Measurements from ENCODE around the gene DNAJC7. TPM values are rescaled to one million over a fixed set of nuclear protein-coding genes. Genes with fewer than 3 reads are reported as not detected.
"Not testable (repeated sequence)": the region's sequence is repeated elsewhere in the genome, so short reads cannot be mapped to it uniquely, and the experiment has no call there.

The DNAJC7 gene
- total RNA-seq, 1 donor from 2014 or later, result 91.3 TPM

DNA sequence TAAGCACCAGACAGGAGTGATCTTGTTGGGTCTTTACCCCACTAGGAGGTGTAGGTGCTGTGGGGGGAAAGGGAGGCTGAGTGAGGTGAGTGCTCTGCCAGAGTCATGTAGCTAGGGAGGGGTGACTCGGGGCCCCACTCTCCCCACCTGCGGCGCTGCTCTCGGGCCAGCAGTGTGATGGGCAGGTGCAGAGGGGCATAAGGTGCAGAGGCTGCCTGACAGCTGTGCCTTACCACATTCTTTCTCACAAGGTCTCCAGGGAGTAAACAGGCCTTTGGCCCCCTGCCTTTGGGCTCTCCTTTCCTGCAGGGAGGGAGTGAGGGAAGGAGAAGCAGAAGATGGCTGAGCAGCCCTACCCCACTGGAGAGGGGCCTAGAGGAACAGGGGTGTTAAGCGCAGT, 55.1 kb downstream of the DNAJC7 start:
- DNase-seq (ENCODE audit: low spot score in 2 of 2), result no peak
- no peak for FAIRE-seq

DNA sequence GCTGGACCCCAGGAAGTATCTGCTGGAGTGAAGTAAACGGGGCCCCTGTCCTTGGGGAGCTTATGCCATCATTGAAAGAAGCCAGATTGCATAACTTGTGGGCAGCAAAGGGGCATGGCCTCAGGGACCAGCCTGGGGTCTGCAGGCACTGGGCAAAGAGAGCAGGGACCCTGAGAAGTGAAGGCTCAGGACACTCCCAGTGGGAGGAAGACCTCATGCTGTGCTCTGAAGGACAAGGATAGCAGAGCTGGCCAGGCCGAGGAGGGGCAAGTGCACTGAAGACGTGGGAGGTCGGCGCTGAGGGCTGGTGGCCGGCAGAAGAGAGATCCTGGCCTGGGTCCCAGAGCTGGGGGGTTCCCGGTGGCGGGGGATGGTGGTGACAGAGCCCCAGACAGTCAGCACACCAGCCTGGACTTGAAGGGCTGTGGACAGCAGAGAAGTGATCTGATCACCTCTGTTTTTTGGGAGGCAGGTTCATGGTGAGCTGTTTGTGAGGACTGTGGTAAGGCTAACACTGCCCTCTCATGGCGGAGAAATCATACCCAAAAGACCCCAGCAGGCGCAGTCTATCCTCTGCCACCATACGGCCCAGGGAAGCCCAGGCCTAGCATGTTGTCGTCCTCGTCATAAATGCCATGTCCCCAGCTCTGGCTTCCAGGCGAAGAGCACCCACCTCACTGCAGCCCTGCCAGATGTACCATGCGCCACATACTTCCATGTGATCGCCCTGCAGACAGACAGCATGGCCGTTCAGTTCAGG, 57.7 kb downstream of the DNAJC7 start:
- DNase-seq (ENCODE audit: low spot score in 2 of 2) (no peak), FAIRE-seq (no peak)

DNA sequence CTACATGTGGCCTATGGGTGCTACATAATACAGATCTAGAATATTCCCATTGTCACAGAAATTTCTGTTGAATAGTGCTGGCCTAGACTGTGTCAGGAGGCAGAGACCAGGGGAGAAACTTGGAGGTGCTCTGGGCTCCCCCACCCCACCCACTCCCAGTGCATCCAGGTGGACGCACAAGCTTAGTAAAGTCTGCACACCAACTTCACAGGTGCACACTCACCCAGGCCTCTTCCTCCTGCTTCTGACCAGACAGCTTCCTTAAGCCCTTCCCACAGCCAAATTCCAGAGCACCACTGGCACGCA, 58.3 kb downstream of the DNAJC7 start:
- FAIRE-seq, result no peak

DNA sequence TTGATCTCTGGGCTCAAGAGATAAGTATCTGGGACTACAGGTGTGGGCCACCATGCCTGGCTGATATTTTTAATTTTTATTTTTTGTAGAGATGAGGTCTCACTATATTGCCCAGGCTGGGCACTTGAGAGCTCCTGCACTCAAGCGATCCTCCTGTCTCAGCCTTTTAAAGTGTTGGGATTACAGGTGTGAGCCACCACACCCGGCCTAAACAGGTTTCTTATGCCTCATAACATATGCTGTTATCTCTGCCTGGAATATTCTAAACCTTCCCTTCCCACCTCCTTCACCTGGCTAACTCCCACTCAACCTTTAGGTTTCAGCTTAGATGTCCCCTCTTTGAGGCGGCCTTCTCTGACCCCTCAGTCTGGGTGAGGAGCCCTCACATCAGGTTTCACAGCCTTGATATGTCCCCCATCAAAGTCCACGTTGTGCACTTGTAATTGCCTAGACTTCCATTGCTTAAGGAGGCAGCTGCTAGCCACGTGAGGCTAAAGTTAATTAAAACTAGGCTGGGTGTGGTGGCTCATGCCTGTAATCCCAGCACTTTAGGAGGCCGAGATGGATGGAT, 59.3 kb downstream of the DNAJC7 start:
- FAIRE-seq (no peak), DNase-seq (ENCODE audit: low spot score in 2 of 2) (no peak)

More for the DNA sequence above, 58.3 kb downstream of the DNAJC7 start:
- DNase-seq (ENCODE audit: low spot score in 2 of 2), result no peak

DNA sequence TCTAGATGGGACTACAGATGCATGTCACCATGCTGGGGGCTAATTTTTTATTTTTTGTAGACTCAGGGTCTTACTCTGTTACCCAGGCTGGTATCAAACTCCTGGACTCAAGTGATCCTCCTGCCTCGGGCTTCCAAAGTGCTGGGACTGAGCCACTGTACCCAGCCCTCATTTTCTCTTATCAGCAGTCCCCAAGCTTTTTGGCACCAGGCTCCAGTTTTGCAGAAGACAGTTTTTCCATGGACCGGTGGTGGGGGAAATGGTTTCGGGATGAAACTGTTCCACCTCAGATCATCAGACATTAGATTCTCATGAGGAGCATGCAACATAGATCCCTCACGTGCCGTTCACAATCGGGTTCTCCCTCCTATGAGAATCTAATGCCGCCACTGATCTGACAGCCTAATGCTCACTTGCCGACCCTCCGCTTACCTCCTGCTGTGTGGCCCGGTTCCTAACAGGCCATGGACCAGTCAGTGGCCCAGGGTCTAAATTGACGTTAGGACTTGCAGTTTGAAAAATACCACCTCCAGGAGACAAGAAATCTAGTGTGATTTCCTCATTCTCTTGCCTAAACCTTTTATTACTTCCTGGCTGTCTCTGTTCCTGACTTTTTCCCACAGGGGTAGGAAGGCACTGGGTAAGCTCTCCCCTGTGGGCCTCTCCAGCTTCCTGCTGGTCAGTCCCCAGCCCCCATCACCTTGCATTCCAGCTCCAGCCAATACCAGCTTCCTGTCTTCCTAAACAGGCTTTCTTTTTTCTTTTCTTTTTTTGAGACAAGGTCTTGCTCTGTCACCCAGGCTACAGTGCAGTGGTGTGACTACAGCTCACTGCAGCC, 60.0 kb downstream of the DNAJC7 start:
- no peak for FAIRE-seq
- no peak for DNase-seq (ENCODE audit: low spot score in 2 of 2)

DNA sequence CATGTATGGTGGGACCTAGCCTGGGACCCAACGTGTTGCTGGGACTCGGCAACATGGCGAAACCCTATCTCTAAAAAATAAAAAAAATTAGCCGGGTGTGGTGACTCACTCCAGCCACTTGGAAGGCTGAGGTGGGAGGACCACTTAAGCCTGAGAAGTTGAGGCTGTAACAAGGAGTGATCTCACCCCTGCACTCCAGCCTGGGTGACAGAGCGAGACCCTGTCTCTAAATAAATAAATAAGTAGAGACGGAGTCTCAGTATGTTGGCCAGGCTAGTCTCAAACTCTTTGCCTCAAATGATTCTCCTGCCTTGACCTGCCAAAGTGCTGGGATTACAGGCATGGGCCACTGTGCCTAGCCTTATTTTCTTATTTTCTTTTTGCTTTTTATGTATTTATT, 60.7 kb downstream of the DNAJC7 start:
- DNase-seq (ENCODE audit: low spot score in 2 of 2) (no peak), FAIRE-seq (no peak)

DNA sequence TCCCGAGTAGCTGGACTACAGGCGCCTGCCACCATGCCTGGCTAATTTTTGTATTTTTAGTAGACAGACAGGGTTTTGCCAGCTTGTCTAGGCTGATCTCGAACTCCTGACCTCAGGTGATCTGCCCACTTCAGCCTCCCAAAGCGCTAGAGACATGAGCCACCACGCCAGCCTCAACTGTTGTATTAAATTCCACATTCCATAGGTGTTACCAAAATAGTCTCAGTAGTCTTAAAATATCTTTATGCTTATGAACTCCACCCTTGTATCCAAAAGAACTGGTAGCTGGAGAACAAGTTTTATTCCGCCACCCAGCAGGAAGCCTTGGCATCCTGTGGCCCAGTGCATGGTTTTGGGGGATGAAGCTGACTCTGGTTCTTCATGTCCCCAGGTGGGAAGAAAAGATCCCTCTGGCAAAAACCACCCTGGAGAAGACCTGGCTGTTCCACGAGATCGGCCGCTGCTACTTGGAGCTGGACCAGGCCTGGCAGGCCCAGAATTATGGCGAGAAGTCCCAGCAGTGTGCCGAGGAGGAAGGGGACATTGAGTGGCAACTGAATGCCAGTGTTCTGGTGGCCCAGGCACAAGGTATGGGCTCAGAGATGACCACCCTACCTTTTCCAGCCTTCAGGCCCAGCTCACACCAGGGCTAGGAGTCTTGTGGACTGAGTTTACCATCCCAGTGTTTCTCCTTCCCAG, 68.3 kb downstream of the DNAJC7 start:
- DNase-seq (ENCODE audit: low spot score in 2 of 2), result no peak
- FAIRE-seq, result no peak

DNA sequence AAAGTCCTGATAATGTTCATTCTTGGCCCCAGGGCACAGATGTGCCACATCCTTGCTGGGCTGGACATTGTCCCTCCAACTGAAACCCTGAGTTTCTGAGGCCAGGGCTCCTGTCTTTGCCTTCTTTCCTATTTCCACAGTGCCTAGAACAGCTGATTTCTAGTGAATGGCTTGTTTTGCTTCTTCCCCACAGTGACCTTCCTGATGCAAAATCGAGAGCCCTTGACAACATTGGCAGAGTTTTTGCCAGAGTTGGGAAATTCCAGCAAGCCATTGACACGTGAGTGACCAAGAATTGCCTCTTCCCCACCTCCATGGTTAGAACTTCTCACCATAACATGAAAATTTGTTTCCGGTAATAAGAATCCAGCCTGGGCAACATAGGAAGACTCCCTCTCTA, 72.3 kb downstream of the DNAJC7 start:
- FAIRE-seq (no peak), DNase-seq (ENCODE audit: low spot score in 2 of 2) (no peak)

DNA sequence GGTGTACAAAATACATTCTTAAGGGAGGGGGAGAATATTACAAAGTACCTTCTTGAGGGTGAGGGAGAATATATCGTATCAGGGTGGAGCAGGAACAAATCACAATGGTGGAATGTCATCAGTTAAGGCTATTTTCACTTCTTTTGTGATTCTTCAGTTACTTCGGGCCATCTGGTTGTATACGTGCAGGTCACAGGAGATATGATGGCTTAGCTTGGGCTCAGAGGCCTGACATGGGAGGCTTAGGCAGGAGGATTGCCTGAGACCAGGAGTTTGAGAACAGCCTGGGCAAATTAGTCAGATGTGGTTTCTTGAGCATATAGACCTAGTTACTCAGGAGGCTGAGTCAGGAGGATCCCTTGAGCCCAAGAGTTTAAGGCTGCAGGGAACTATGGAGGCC, 73.7 kb downstream of the DNAJC7 start:
- no peak for FAIRE-seq

DNA sequence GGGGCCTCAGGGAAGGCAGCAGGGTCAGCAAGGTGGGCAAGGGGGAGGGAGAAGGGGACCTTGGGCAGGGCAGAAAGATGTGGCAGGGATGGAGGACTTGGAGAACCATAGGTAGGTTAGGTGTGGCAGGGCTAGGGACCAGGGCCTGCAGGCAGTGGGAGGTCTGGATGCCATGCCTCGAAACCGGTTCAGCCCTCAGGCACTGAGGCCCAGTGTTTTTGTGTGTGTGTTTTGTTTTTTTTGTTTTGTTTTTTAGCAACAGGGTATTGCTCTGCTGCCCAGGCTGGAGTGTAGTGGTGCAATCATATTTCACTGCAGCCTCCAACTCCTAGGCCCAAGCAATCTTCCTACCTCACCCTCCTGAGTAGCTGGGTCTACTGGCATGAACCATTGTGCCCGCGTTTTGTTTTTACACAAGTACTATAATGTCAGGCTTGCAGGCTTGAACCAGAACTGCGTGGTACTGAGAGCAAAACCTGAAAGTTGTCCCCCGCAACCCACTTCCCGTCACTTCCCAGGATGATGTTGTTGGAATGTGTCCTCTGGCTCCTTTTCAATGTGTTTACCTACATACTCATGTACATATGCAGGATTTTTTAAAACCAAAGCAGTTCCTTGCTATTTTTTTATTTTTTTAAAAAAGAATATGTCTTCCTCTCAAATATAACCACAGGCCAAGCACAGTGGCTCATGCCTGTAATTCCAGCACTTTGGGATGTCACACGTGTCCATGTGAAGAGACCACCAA, 74.4 kb downstream of the DNAJC7 start:
- DNase-seq (ENCODE audit: low spot score in 2 of 2), result no peak
- FAIRE-seq, result no peak

More for the DNA sequence above, 73.7 kb downstream of the DNAJC7 start:
- DNase-seq (ENCODE audit: low spot score in 2 of 2), result no peak

DNA sequence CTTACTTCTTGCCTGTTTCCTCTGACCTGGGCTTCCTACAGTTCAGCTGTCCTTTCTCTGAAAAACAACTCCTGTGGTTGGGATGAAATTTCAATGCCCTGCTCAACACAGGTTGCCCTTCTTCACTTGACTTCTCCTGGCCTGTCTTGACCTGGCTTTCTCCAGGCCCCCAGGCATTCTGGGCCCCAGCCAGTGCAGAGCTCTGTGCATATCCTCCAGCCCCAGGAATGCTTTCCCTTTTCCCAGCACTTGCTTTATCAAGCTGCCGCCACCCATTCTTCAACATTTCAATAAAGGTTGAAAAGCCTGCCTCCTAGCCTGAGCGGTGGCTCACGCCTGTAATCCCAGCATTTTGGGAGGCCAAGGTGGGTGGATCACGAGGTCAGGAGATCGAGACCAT, 76.1 kb downstream of the DNAJC7 start:
- no peak for FAIRE-seq
- no peak for DNase-seq (ENCODE audit: low spot score in 2 of 2)

DNA sequence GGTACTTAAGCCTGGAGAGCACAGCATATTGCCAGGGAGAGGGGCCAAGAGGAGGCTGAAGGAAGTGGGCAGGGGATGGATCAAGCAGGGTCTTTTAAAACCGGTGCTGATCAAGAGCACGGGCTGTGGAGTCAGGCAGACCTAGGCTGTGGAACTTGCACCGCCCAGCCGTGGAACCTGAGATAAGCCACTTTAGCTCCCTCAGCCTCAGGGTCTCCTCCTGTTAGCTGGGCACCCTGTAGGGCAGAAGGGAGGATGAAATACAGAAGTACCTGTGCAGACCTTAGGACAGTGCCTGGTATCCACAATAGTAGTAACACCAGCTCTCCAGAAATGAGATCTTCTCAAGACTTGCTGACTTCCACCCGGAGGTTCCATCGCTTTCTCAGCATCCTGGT, 77.5 kb downstream of the DNAJC7 start:
- DNase-seq (ENCODE audit: low spot score in 2 of 2), result no peak
- no peak for FAIRE-seq

DNA sequence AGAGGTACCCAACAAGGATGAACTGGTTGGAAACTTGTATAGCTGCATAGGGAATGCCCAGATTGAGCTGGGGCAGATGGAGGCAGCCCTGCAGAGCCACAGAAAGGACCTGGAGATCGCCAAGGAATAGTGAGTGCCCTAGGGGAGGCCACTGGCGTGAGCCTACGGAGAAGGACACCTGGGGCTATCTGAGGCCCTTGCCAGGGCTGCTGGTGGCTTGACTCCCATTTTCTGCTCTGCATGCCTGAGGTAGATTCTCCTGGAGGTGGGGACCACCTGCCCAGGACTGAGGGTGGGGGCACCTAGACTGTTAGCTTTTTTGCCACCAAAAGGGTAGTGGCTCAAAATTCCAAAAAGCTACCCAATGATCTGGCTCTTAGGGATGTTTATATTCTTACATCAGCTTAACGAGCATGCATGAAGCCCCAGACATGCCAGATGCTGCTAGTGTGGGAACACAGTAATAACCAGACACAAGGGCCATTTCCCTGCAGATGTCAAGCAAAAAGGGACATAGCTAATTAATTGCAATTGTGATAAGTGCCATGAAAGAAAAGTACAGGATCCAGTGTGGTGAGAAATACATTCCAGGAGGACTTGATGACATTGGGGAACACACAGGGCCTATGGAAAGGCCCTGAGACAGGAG, 78.1 kb downstream of the DNAJC7 start:
- FAIRE-seq (no peak), DNase-seq (ENCODE audit: low spot score in 2 of 2) (no peak)

DNA sequence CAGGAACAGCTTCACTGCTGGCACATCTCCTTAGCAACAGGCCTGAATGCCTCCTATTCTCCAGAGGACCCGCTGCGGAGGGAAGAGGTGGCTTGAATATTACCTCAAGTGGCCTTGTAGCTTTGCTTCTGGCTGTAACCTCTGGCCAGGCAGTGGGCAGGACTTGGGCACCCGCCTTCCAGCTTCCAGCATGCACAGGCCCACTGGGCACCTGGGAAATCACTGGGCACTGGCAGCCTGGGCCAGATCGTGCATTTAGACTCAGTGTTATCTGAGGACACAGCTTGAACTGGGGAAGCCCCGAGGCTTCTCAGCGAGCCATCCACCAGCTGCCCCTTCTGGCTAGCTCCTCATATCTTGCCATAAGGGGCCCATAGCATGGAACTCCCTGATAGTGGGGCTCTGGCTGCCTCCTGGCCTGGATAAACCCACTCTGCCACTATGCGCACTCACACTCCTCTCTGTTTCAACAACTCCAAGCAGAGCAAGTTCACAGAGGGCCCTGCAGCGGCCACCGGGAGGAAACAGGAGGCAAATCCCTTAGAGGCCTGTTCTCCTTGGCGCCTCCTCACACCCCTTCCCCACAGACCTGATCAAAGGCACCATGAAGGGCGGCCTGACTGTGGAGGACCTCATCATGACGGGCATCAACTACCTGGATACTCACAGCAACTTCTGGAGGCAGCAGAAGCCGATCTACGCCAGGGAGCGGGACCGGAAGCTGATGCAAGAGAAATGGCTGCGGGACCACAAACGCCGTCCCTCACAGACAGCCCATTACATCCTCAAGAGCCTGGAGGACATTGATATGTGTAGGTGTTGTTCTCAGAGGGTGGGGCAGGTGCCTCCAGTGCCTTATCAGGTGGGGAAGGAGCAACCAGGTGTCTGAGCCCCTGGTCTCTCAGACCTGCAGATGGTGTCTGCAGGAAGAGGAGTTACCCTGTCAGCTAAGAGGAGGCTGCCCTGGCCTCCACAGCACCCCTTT, 79.0 kb downstream of the DNAJC7 start:
- no peak for FAIRE-seq
- DNase-seq (ENCODE audit: low spot score in 2 of 2), result no peak

DNA sequence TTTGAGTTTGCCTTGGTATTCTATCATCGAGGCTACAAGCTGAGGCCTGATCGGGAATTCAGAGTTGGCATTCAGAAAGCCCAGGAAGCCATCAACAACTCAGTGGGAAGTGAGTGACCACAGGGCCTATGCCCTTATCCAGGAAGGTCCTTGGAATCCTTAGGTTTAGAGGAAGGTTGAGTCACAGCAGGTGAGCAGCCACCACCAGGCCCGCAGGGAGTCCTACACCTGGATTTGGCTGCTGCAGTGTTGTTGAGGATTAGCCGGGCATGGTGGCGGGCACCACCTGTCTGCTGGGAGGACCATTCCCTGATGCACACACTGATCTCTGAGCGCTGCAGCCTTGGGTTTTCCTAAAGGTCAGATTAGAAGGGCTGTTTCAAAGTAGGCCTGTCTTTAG, 81.6 kb downstream of the DNAJC7 start:
- no peak for DNase-seq (ENCODE audit: low spot score in 2 of 2)
- no peak for FAIRE-seq

DNA sequence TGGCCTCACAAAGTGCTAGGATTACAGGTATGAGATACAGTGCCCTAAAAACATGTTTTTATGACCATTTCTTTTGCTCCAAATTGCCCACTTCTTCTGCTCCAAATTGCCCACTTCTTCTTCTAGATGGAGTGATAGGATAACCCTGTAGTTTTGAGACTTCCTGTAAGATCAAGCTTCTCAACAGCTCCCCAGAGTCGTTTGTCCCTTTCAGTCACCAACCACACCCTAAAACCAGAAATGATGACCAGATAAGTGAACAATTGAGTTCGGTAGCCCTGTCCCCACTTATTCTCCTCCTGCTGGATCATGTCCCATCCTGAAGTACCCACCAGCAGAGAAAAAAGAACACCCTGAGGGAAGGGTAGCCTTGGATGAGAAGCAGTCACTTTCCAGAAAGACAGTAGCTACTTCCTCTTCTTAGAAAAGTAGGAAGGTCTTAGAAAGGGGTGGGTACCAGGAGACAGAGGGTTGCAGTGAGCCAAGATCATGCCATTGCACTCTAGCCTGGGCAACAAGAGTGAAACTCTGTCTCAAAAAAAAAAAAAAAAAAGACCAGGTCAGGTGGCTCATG, 84.3 kb downstream of the DNAJC7 start:
- DNase-seq (ENCODE audit: low spot score in 2 of 2) (no peak), FAIRE-seq (no peak)

DNA sequence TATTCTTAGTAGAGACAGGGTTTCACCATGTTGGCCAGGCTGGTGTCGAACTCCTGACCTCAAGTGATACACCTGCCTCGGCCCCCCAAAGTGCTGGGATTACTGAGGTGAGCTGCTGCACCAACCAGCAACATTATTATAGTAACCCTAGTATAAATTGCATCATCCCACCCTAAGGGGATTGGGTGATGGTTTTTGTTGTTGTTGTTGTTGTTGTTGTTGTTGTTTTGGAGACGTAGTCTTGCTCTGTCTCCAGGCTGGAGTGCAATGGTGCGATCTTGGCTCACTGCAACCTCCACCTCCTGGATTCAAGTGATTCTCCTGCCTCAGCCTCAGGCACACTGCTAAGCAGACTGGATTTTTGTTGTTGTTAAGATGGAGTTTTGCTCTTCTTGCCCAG, 85.5 kb downstream of the DNAJC7 start:
- DNase-seq (ENCODE audit: low spot score in 2 of 2); FAIRE-seq: not testable (repeated sequence)

DNA sequence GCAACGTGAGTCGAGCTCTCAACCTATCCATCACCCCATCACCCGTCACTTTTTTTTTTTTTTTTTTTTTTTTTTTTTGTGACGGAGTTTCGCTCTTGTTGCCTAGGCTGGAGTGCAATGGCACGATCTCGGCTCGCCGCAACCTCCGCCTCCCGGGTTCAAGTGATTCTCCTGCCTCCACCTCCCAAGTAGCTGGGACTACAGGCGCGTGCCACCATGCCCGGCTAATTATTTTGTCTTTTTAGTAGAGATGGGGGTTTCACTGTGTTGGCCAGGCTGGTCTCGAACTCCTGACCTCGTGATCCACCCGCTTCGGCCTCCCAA, 86.4 kb downstream of the DNAJC7 start:
- DNase-seq (ENCODE audit: low spot score in 2 of 2); FAIRE-seq: not testable (repeated sequence)
